ENCODE results near the gene HDAC11.
"Not testable (repeated sequence)": the region's sequence is repeated elsewhere in the genome, so short reads cannot be mapped to it uniquely, and the experiment has no call there.

Gene HDAC11

DNA sequence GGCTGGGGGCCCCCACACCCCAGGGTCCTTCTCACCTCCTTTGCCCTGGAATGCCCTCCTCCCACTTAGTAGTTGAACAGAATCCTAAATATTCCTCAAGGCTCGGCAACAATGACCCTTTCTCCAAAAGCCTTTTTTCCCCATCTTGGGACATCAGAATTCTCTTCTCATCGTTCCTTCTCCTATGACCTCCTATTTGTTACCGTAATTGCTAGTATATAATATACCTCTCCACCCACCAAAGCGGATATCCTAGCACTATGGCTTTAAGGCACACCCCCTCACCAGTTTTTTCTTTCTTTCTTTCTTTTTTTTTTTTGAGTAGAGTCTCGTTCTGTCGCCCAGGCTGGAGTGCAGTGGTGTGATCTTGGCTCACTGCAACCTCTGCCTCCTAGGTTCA lies 16.8 kb downstream of the HDAC11 start:
- no peak overlapping the region for H3K27ac Mint-ChIP-seq
- TF ChIP-seq CTCF (IDR thresholded peaks at IDR 0.05) = no peak
- no peaks in the 10 kb centered on the region for H3K9me3 Mint-ChIP-seq
- peaks cover 8% of the 10 kb centered on the region for H3K27me3 Mint-ChIP-seq (ENCODE audit: low read depth, poor library complexity)
- H3K36me3 Mint-ChIP-seq (ENCODE audit: low read depth) = no peaks in the 10 kb centered on the region
- peaks cover 16% of the 10 kb centered on the region for H3K4me1 Mint-ChIP-seq
- DNase-seq = no peak
- H3K4me3 Mint-ChIP-seq = no peak overlapping the region

DNA sequence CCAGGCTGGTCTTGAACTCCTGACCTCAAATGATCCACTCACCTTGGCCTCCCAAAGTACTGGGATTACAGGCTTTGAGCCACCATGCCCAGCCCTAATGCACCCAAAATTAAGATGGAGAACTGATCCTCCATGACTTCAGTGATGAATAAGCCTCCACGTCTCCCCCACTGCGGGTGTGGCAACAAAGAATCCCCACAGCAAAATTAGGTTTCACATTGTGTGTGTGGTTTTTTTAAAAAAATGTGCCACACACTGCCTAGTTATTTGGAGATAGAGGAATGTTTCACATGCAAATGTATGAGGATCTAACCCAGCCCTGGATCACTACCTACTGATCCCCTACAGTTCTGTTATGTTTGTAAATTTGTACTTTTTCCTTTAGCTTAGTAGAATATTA lies 17.3 kb downstream of the HDAC11 start:
- no peak for DNase-seq
- no peaks in the 10 kb centered on the region for H3K9me3 Mint-ChIP-seq

GRCh38 chr3:13498354-13499060 lies 18.4 kb downstream of the HDAC11 start:
- Mint-ChIP-seq H3K36me3 (ENCODE audit: low read depth) (peaks cover 4% of the 10 kb centered on the region), H3K4me3 (no peak overlapping the region), H3K9me3 (no peaks in the 10 kb centered on the region), H3K27ac (peak overlapping the region; percentile 51), H3K27me3 (ENCODE audit: low read depth, poor library complexity) (peaks cover 6% of the 10 kb centered on the region), H3K4me1 (peaks cover 20% of the 10 kb centered on the region)
- TF ChIP-seq CTCF (IDR thresholded peaks at IDR 0.05) = no peak
- DNase-seq = no peak

More for the DNA sequence above, 17.3 kb downstream of the HDAC11 start:
- H3K36me3 Mint-ChIP-seq (ENCODE audit: low read depth) = no peaks in the 10 kb centered on the region
- no peak overlapping the region for H3K4me3 Mint-ChIP-seq
- TF ChIP-seq CTCF (IDR thresholded peaks at IDR 0.05) = no peak
- peaks cover 20% of the 10 kb centered on the region for H3K4me1 Mint-ChIP-seq
- H3K27me3 Mint-ChIP-seq (ENCODE audit: low read depth, poor library complexity) = peaks cover 6% of the 10 kb centered on the region
- H3K27ac Mint-ChIP-seq = no peak overlapping the region

GRCh38 chr3:13499246-13499645 lies 19.1 kb downstream of the HDAC11 start:
- not testable (repeated sequence) for H3K27me3 Mint-ChIP-seq (ENCODE audit: low read depth, poor library complexity); H3K9me3 Mint-ChIP-seq; H3K36me3 Mint-ChIP-seq (ENCODE audit: low read depth); H3K4me3 Mint-ChIP-seq; DNase-seq
- Mint-ChIP-seq H3K4me1 (peaks cover 20% of the 10 kb centered on the region), H3K27ac (peak overlapping the region; percentile 51)

GRCh38 chr3:13500133-13500885 lies 20.2 kb downstream of the HDAC11 start:
- peaks cover 4% of the 10 kb centered on the region for H3K36me3 Mint-ChIP-seq (ENCODE audit: low read depth)
- DNase-seq = peak; percentile 67
- no peaks in the 10 kb centered on the region for H3K9me3 Mint-ChIP-seq
- no peak overlapping the region for H3K27ac Mint-ChIP-seq
- H3K27me3 Mint-ChIP-seq (ENCODE audit: low read depth, poor library complexity) = peaks cover 6% of the 10 kb centered on the region
- peak; percentile 60 for TF ChIP-seq CTCF (IDR thresholded peaks at IDR 0.05)
- no peak overlapping the region for H3K4me3 Mint-ChIP-seq
- peaks cover 20% of the 10 kb centered on the region for H3K4me1 Mint-ChIP-seq

GRCh38 chr3:13501056-13501455 lies 20.9 kb downstream of the HDAC11 start:
- Mint-ChIP-seq H3K9me3 (no peaks in the 10 kb centered on the region), H3K4me3 (no peak overlapping the region), H3K36me3 (ENCODE audit: low read depth) (peaks cover 4% of the 10 kb centered on the region), H3K27ac (peak overlapping the region; percentile 91), H3K4me1 (peaks cover 20% of the 10 kb centered on the region), H3K27me3 (ENCODE audit: low read depth, poor library complexity) (peaks cover 6% of the 10 kb centered on the region)
- no peak for DNase-seq
- TF ChIP-seq CTCF (IDR thresholded peaks at IDR 0.05) = no peak
